ENCODE results near the gene HNF4A.

Gene HNF4A

GRCh38 chr20:44406572-44407137 lies 51.2 kb downstream of the HNF4A start:
- DNase-seq: no peak

GRCh38 chr20:44407402-44408184 lies 52.1 kb downstream of the HNF4A start:
- no peak for DNase-seq

GRCh38 chr20:44409132-44409600 lies 53.7 kb downstream of the HNF4A start:
- DNase-seq: no peak

- no peak for DNase-seq
These were observed 55.1 kb downstream of the HNF4A start for GRCh38 chr20:44410583-44411019.

GRCh38 chr20:44411020-44411756 lies 55.7 kb downstream of the HNF4A start:
- DNase-seq: no peak

GRCh38 chr20:44411757-44412401 lies 56.4 kb downstream of the HNF4A start:
- no peak for DNase-seq

GRCh38 chr20:44412402-44413144 lies 57.1 kb downstream of the HNF4A start:
- DNase-seq: no peak

GRCh38 chr20:44413575-44414345 lies 58.3 kb downstream of the HNF4A start:
- DNase-seq: no peak

- DNase-seq: no peak
These were observed 58.8 kb downstream of the HNF4A start for GRCh38 chr20:44414346-44414714.

- DNase-seq: no peak
These were observed 59.3 kb downstream of the HNF4A start for GRCh38 chr20:44414808-44415207.

- no peak for DNase-seq
These were observed 60.6 kb downstream of the HNF4A start for GRCh38 chr20:44415833-44416715.

GRCh38 chr20:44418069-44418905 lies 62.8 kb downstream of the HNF4A start:
- DNase-seq: no peak

GRCh38 chr20:44419131-44419844 lies 63.8 kb downstream of the HNF4A start:
- DNase-seq: no peak

- DNase-seq: no peak
These were observed 65.0 kb downstream of the HNF4A start for GRCh38 chr20:44420497-44420896.

GRCh38 chr20:44422083-44422482 lies 66.6 kb downstream of the HNF4A start:
- DNase-seq: no peak

GRCh38 chr20:44423480-44423879 lies 68.0 kb downstream of the HNF4A start:
- DNase-seq: no peak

- no peak for DNase-seq
These were observed 68.6 kb downstream of the HNF4A start for GRCh38 chr20:44424039-44424495.

GRCh38 chr20:44425923-44426322 lies 70.4 kb downstream of the HNF4A start:
- DNase-seq: no peak
